ENCODE measurements around the gene CMPK2.

CMPK2 gene

GRCh38 chr2:6808426-6808825 lies 57.3 kb downstream of the CMPK2 start:
- Histone ChIP-seq H4K20me1 (ENCODE audit: insufficient read depth, low read length) (no peaks in the 10 kb centered on the region), H3K9ac (ENCODE audit: low read depth, low read length) (no peak overlapping the region), H3K4me1 (ENCODE audit: insufficient read depth, low read length) (no peaks in the 10 kb centered on the region), H2AFZ (ENCODE audit: low read depth, low read length) (no peak overlapping the region), H3K4me3 (ENCODE audit: low read depth in 1 of 2, low read length in 2 of 2) (no peak overlapping the region), H3K79me2 (ENCODE audit: insufficient read depth, low read length) (no peaks in the 10 kb centered on the region), H3K4me2 (ENCODE audit: insufficient read depth, low read length) (no peak overlapping the region), H3K36me3 (ENCODE audit: insufficient read depth, low read length) (no peaks in the 10 kb centered on the region), H3K9me3 (ENCODE audit: insufficient read depth, low read length, severe bottlenecking) (no peaks in the 10 kb centered on the region), H3K27ac (ENCODE audit: low read length) (no peak overlapping the region), H3K27me3 (ENCODE audit: insufficient read depth, low read length, poor library complexity) (peaks cover 18% of the 10 kb centered on the region)
- ATAC-seq (ENCODE audit: insufficient read depth, low read depth) = no peak
- TF ChIP-seq, protein P1, sequence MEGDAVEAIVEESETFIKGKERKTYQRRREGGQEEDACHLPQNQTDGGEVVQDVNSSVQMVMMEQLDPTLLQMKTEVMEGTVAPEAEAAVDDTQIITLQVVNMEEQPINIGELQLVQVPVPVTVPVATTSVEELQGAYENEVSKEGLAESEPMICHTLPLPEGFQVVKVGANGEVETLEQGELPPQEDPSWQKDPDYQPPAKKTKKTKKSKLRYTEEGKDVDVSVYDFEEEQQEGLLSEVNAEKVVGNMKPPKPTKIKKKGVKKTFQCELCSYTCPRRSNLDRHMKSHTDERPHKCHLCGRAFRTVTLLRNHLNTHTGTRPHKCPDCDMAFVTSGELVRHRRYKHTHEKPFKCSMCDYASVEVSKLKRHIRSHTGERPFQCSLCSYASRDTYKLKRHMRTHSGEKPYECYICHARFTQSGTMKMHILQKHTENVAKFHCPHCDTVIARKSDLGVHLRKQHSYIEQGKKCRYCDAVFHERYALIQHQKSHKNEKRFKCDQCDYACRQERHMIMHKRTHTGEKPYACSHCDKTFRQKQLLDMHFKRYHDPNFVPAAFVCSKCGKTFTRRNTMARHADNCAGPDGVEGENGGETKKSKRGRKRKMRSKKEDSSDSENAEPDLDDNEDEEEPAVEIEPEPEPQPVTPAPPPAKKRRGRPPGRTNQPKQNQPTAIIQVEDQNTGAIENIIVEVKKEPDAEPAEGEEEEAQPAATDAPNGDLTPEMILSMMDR (IDR thresholded peaks at IDR 0.05; ENCODE audit: borderline replicate concordance, extremely low read depth, low read length, poor library complexity, severe bottlenecking) = no peak
- no peak for TF ChIP-seq EZH2 (IDR thresholded peaks at IDR 0.05; ENCODE audit: borderline replicate concordance, low read depth, low read length, severe bottlenecking)
- DNase-seq = no peak

DNA sequence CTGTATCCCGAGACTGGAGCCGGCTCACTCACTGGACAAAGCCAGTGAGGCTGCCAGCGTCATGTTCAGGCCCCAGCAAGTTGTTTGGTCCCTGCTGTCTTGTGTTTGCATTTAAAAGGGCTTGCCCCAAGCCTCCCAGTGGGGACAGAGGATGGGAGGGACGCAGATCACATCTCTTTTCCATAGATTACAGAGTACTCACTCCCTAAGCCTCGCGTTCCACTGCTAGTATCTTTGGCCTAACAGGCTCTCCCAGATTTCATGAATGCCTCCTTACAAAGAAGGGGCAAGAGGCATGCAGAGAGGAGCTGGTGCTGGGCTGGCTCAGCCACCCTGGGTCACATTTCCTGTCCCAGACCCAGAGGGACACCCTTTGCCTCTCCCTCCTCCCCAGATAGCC lies 59.1 kb downstream of the CMPK2 start:
- Histone ChIP-seq H3K4me3 (ENCODE audit: low read depth in 1 of 2, low read length in 2 of 2) (no peak overlapping the region), H3K9me3 (ENCODE audit: insufficient read depth, low read length, severe bottlenecking) (no peaks in the 10 kb centered on the region), H3K79me2 (ENCODE audit: insufficient read depth, low read length) (no peaks in the 10 kb centered on the region), H3K4me2 (ENCODE audit: insufficient read depth, low read length) (no peak overlapping the region), H3K27ac (ENCODE audit: low read length) (no peak overlapping the region), H2AFZ (ENCODE audit: low read depth, low read length) (no peak overlapping the region), H3K36me3 (ENCODE audit: insufficient read depth, low read length) (no peaks in the 10 kb centered on the region), H3K4me1 (ENCODE audit: insufficient read depth, low read length) (no peaks in the 10 kb centered on the region), H4K20me1 (ENCODE audit: insufficient read depth, low read length) (no peaks in the 10 kb centered on the region; the same call in 1 of the 2 replicates), H3K9ac (ENCODE audit: low read depth, low read length) (no peak overlapping the region), H3K27me3 (ENCODE audit: insufficient read depth, low read length, poor library complexity) (peaks cover 23% of the 10 kb centered on the region)
- DNase-seq (no peak), ATAC-seq (ENCODE audit: insufficient read depth, low read depth) (no peak)
- TF ChIP-seq, protein P1 (IDR thresholded peaks at IDR 0.05; ENCODE audit: borderline replicate concordance, extremely low read depth, low read length, poor library complexity, severe bottlenecking) = no peak
- no peak for TF ChIP-seq EZH2 (IDR thresholded peaks at IDR 0.05; ENCODE audit: borderline replicate concordance, low read depth, low read length, severe bottlenecking)

- no peak overlapping the region for H2AFZ ChIP-seq (ENCODE audit: low read depth, low read length)
- no peak overlapping the region for H3K9ac ChIP-seq (ENCODE audit: low read depth, low read length)
- no peak overlapping the region for H3K4me3 ChIP-seq (ENCODE audit: low read depth in 1 of 2, low read length in 2 of 2)
- no peaks in the 10 kb centered on the region for H3K4me1 ChIP-seq (ENCODE audit: insufficient read depth, low read length)
- H3K27me3 ChIP-seq (ENCODE audit: insufficient read depth, low read length, poor library complexity) = peaks cover 22% of the 10 kb centered on the region
- H3K27ac ChIP-seq (ENCODE audit: low read length) = no peak overlapping the region
- TF ChIP-seq, protein P1 (IDR thresholded peaks at IDR 0.05; ENCODE audit: borderline replicate concordance, extremely low read depth, low read length, poor library complexity, severe bottlenecking) = no peak
- no peak for TF ChIP-seq EZH2 (IDR thresholded peaks at IDR 0.05; ENCODE audit: borderline replicate concordance, low read depth, low read length, severe bottlenecking)
- no peaks in the 10 kb centered on the region; the same call in 1 of the 2 replicates for H4K20me1 ChIP-seq (ENCODE audit: insufficient read depth, low read length)
- DNase-seq = no peak
- 0 out of 3 replicates have a peak, but pooled peaks have one; percentile 27 for ATAC-seq (ENCODE audit: insufficient read depth, low read depth)
- no peak overlapping the region for H3K4me2 ChIP-seq (ENCODE audit: insufficient read depth, low read length)
- no peaks in the 10 kb centered on the region for H3K36me3 ChIP-seq (ENCODE audit: insufficient read depth, low read length)
- H3K9me3 ChIP-seq (ENCODE audit: insufficient read depth, low read length, severe bottlenecking) = no peaks in the 10 kb centered on the region
- no peaks in the 10 kb centered on the region for H3K79me2 ChIP-seq (ENCODE audit: insufficient read depth, low read length)
These were observed 65.2 kb downstream of the CMPK2 start for GRCh38 chr2:6800553-6800952.
